ENCODE measurements around the gene USP24.

Gene USP24

GRCh38 chr1:55156093-55156492 lies 59.1 kb downstream of the USP24 start:
- DNase-seq (ENCODE audit: low read depth in 3 of 3): no peak

DNA sequence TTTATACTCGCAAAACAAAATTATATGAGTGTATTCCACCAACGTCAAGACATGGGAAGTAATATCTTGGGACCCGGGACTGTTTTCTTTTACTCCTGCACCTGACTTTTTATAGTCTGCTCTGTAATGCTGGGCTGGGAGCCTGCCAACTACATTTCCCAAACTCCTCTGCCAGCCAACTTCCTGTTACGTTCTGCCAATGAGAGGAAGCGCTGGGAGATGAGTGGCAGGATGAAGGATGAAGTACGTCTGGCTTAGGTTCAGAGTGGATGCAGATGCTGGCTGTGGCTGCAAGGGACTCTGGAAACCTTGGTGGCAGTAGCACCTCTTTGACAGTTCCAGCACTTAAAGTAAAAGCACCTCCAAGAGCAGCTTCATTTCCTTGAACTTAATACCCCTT lies 59.6 kb downstream of the USP24 start:
- DNase-seq (ENCODE audit: low read depth in 3 of 3): no peak

GRCh38 chr1:55154616-55155015 lies 60.5 kb downstream of the USP24 start:
- no peak for DNase-seq (ENCODE audit: low read depth in 3 of 3)

GRCh38 chr1:55153031-55153430 lies 62.1 kb downstream of the USP24 start:
- no peak for DNase-seq (ENCODE audit: low read depth in 3 of 3)

DNA sequence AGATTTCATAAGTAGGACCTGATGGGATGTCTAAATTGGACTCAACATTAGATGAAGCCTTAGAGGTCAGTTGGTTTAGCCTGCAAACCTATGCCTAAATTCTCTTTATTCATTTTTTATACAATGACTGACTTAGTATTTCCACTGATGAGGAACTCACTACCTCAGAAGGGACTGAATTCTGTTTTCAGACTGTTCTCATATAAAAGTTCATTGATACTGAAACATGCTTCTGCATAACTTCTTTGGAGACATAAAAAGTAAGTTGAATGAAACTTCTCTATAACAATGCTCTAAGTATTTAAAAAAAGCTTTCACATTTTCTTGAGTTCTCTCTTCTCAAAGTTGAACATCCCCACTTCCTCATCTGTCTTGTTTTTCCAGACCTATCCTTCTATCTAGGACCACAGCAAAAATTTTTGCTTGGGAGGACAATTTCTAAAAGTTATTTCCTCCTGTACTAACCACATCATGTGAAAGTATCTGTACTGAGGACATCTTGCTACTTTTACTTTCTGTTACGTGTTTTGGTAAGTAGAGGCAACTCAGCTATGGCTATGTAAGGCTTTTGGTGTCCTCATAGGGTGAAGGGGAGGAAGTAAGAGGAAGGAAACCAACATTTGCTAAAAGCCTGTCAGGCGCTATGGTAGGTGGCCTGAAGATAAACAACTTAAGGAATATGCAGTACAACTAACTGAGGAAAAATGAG lies 64.1 kb downstream of the USP24 start:
- no peak for DNase-seq (ENCODE audit: low read depth in 3 of 3)

DNA sequence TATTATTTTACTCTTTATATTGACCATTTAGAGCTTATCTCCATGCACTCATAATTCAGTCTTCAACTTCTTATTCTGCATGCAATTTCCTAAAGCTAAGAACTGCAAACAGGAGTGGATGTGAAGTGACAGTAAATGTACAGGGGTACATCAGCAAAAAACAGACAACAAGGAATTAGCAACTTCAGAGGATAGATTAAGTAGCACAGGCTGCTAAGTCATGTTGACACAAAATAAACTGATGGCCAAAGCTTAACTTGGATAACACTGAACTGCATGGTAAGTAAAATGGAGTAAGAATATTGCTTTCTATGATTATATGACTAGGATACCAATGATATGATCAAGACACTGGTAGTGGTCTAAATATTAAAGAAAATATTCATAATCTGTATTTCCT lies 66.5 kb downstream of the USP24 start:
- no peak for DNase-seq (ENCODE audit: low read depth in 3 of 3)

GRCh38 chr1:55147524-55147923 lies 67.6 kb downstream of the USP24 start:
- DNase-seq (ENCODE audit: low read depth in 3 of 3): no peak

- DNase-seq (ENCODE audit: low read depth in 3 of 3): no peak
Observed at GRCh38 chr1:55146781-55147180, 68.4 kb downstream of the USP24 start.

- DNase-seq (ENCODE audit: low read depth in 3 of 3): no peak
Observed at GRCh38 chr1:55144886-55145285, 70.3 kb downstream of the USP24 start.

DNA sequence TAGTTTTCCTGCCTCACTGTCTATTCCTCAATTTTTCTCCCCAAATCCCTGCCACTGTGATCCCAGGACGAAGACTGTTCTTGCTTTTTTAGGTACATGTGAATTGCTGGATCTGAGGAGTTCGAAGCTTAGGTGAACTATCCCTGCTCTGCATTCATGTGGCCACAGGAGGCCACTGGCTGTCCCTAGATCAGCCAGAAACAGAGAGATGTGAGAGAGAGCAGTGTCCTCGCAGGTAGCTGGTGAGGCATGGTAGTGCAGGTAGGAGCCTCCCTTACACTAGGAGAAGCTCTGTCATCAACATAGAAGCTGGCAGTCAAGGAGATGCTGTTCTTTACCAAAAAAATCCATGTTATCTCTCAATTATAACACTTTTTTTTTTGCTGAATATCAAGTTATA lies 71.5 kb downstream of the USP24 start:
- no peak for DNase-seq (ENCODE audit: low read depth in 3 of 3)

DNA sequence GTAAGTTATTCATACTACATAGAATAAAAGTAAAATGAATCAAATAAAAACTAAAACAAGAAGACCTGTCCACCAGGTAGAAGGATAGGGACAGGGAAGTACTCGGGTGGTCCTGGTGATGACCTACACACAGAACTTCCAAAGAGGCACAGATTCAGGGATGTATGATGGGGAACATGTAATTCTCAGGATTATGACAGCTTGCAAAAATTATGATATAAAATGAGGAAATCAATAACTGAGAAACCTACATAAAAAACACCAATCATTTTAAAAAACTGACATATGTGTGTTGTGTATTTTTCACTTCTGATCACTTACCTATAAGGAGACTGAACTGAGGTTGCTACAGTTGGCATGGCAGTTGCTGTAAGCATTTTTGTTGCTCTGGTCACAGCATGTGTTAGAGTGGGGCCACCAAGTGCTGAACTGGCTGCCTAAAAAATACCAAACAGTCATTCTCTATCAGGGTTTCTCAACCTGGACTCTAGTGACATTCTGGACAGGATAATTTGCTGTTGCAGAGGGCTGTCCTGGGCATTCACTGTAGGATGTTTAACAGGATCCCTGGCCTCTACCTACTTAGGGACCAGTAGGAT lies 73.8 kb downstream of the USP24 start:
- no peak for DNase-seq (ENCODE audit: low read depth in 3 of 3)

DNA sequence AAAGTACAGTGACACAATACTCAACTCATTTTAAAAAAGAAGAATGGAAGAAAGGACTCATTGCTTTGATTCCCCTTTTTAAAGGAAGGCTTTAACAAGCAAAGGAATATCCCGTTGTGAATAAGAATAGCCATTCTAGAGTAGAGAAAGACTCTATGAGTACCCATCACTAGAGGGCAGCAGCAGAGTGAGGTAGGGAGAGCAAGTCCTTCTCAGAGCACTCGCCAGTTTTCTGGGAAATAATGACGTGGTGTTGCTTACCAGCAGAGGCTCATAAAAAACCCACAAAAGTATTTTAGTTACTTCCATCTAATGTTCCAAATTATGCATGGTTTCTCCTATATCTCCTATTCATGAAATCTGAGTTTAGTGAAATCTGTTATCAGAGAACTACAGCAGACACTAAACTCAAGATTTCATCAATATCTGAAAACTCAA lies 74.6 kb downstream of the USP24 start:
- peak; percentile 36 to 66 (median 46) for DNase-seq (ENCODE audit: low read depth in 3 of 3)

DNA sequence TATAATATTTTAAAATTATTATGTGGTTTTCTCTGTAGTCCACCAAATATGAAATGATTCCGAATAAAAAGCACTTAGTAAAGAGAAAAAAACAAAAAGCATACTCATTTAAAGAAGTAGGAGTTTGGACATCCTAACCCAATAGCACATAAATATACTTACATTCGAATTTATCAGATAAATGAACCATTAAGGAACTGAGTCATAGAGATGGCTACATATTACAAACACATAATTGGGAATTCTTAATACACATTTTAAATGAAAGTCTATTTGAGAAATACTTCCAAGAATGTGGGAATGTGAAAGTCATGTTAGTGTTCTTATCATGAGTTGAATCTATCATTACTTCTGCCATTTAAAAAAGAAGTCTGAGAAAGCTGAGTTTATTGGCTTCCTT lies 75.0 kb downstream of the USP24 start:
- no peak for DNase-seq (ENCODE audit: low read depth in 3 of 3)

DNA sequence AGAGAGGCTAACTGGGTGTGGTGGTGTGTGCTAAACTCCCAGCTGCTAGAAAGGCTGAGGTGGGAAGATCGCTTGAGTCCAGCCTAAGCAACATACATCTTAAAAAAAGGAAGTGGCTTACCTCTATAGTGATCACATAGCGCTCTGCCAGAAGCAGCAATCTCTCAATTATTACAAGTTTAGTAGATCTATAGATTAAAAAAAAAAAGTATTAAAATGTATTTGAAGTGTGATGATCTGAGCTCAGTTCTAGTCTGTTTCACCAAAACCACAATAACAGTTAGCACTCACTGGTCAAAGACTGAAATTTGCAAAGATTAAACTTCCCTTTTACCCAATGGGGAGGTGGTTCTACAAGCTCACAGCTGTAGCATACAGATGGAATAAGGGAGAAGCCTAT lies 76.3 kb downstream of the USP24 start:
- DNase-seq (ENCODE audit: low read depth in 3 of 3): no peak

DNA sequence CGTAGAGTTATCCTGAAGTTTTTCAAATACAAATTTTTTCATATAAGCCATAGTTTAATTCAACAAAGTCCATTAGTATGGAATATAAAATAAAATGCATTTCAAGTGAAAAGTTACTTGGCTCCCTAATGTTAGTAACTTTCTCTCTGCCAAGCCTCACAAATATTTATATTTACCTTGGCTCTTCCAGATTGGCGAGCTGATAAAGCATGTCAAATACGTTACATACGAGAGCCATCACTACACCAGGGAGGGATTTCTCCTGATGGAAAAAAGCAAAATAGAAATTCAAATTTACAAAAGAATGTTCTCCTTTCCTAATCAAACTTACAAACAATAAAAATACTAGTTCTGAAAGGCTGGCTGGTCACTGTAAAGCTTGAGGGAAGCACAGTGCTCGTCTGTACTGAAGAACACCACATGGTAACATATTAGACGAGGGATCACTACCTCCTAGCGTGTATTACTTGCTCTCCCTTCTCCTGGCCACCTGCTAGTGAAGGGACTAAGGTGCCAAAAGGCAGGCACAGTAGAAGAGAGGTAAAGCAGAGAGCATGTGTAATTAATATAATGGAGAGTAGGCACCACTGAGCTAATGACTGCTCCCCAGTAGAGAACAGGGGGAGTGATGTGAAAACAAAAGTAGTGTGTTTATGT lies 80.9 kb downstream of the USP24 start:
- no peak for DNase-seq (ENCODE audit: low read depth in 3 of 3)

DNA sequence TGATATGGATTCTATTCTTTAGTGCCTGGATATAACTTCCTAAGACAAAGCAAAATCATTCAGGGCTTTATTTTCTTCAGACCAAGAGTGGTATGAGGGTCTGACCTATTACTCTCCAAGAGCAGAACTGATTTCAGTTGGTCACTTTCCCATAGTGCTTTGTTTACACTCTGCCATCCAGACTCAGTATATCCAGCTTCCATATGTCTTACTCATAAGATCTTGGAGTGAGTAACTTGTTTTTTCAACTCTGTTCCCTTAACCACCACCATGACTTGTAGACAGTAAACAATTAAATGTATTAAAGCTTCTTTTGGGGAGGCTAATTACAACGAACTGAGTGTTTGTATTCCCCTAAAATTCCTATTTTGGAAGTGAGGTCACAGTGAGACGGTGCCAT lies 83.4 kb downstream of the USP24 start:
- no peak for DNase-seq (ENCODE audit: low read depth in 3 of 3)

GRCh38 chr1:55131218-55131617 lies 83.9 kb downstream of the USP24 start:
- no peak for DNase-seq (ENCODE audit: low read depth in 3 of 3)

DNA sequence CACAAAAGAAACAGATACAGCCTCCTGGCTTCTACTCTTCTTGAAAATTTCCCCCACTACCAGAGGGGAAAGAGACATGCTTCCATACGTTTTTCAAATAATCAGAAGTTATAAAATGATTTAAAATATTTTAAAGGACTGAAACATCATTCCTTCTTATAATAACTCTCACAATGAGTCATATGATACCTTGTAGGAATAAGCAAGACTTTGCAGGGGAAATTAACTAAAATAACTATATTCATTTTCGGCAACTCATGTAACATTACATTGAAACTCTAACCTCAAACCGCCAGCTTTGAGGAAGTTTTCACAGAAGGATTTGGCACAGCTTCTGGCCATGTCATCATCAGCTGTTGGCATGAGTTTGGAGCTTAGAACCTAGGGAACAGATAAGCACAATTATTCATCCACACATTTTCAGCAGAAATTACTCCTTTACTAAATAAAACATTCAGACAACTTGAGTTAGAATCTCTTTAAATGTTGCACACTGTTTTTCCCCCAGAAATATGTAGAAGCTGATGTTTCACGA lies 85.9 kb downstream of the USP24 start:
- no peak for DNase-seq (ENCODE audit: low read depth in 3 of 3)

- DNase-seq (ENCODE audit: low read depth in 3 of 3): no peak
Observed at GRCh38 chr1:55128418-55128995, 86.7 kb downstream of the USP24 start.

DNA sequence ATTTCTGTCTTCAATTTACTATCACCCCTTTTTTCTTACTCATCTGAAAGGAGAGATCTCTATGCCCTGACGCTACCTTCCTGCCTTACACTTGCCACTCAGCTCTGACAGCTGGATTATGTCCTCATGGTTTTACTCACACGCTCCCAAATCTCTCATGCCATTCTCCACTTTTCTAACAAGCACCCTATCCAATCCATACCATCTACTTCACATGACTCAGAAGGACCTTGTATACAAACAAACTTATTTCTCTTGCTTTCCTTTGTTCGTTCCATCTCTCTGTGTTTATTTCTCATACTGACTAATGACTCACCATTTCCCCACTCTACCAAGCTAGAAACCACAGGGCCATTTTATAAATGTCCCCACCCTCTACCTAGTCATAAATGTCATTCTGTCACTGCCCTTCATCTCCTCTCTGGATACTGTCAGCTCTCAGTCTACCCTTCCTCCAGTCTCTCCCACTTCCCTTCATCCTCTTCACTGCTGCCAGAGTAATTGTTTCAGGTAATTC lies 87.3 kb downstream of the USP24 start:
- DNase-seq (ENCODE audit: low read depth in 3 of 3): peak in 1 of 3 experiments; percentile 9

DNA sequence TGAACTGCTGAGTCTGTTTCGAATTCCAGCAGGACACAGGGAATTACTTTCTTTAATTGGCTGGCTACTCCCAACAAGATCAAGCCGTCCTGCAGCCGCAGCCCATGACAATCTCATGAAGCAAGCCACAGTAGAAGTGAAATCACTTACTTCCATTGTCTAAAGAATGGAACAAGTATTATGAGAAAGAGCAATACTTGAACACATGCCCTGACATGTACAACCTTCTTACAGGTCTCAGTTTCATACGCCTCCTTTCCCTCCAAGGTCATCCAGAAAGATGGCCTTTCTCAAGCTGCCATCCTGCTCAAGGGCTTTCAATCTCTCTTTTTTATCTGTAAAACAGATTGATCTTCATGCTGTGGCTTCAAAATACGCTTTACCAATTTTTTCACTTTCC lies 90.7 kb downstream of the USP24 start:
- no peak for DNase-seq (ENCODE audit: low read depth in 3 of 3)

- DNase-seq (ENCODE audit: low read depth in 3 of 3): no peak
Observed at GRCh38 chr1:55120538-55120937, 94.6 kb downstream of the USP24 start.
